ENCODE measurements around the gene R3HDM1. TPM values are rescaled to one million over a fixed set of nuclear protein-coding genes. Genes with fewer than 3 reads are reported as not detected.

Gene R3HDM1
- total RNA-seq, 4 donors from 2014 or later: 13.4 to 23.8 (median 20.1) TPM

DNA sequence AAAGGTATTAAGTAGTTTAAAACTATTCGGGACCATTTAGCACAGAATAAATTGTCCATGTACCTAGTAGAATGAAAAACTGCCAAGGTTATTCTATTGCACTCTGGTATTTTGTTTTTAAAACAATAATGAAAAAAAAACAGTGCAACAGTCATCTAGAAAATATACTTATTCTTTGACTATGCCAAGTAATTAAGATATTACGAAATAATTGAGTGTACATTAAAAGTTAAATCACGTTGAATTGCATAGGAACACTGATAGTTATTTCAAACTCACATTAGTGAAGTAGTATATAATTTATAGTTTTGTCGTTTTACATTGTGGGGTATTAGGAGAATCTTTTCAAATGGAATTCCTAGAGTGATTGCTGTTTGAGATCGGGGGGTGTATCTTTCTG lies 20.1 kb downstream of the R3HDM1 start:
- TF ChIP-seq, protein P1, sequence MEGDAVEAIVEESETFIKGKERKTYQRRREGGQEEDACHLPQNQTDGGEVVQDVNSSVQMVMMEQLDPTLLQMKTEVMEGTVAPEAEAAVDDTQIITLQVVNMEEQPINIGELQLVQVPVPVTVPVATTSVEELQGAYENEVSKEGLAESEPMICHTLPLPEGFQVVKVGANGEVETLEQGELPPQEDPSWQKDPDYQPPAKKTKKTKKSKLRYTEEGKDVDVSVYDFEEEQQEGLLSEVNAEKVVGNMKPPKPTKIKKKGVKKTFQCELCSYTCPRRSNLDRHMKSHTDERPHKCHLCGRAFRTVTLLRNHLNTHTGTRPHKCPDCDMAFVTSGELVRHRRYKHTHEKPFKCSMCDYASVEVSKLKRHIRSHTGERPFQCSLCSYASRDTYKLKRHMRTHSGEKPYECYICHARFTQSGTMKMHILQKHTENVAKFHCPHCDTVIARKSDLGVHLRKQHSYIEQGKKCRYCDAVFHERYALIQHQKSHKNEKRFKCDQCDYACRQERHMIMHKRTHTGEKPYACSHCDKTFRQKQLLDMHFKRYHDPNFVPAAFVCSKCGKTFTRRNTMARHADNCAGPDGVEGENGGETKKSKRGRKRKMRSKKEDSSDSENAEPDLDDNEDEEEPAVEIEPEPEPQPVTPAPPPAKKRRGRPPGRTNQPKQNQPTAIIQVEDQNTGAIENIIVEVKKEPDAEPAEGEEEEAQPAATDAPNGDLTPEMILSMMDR (IDR thresholded peaks at IDR 0.05): no peak
- TF ChIP-seq POLR2A (IDR thresholded peaks at IDR 0.05): no peak

DNA sequence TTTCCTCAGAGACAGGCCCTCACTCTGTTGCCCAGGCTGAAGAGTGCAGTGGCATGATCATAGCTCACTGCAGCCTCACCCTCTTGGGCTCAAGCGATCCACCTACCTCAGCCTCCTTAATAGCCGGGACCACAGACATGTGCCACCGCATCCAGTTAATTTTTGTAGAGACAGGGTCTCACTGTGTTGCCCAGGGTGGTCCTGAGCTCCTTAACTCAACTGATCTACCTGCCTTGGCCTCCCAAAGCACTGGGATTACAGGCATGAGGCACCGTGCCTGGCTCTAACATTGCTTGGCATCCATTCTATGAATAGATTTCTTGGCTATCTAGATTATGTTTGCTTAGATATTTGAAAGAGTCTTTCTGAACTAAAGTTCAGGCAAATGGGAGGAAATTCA lies 21.6 kb downstream of the R3HDM1 start:
- no peaks in the 10 kb centered on the region for H3K4me1 ChIP-seq
- no peaks in the 10 kb centered on the region for H3K9me3 ChIP-seq
- DNase-seq: no peak
- H3K27me3 ChIP-seq: no peaks in the 10 kb centered on the region
- H3K36me3 ChIP-seq: no peaks in the 10 kb centered on the region
- 93 to 94% methylated on average over 3 to 4 of the region's 4 CpGs for WGBS, 2 donors
- intact Hi-C loops (cut with DNase I): no loop called here
- no peak overlapping the region for H3K27ac ChIP-seq
- TF ChIP-seq, protein P1 (IDR thresholded peaks at IDR 0.05): no peak
- no peak for TF ChIP-seq POLR2A (IDR thresholded peaks at IDR 0.05)
- no peak overlapping the region for H3K4me3 ChIP-seq

More for the DNA sequence above, 20.1 kb downstream of the R3HDM1 start:
- Histone ChIP-seq H3K27me3 (no peaks in the 10 kb centered on the region), H3K4me1 (no peaks in the 10 kb centered on the region), H3K27ac (no peak overlapping the region), H3K4me3 (no peak overlapping the region), H3K36me3 (no peaks in the 10 kb centered on the region), H3K9me3 (no peaks in the 10 kb centered on the region)
- WGBS, 2 donors: 81 to 86% methylated on average over 5 of the region's 5 CpGs
- no peak for DNase-seq
- intact Hi-C loops (cut with DNase I): no loop called here

DNA sequence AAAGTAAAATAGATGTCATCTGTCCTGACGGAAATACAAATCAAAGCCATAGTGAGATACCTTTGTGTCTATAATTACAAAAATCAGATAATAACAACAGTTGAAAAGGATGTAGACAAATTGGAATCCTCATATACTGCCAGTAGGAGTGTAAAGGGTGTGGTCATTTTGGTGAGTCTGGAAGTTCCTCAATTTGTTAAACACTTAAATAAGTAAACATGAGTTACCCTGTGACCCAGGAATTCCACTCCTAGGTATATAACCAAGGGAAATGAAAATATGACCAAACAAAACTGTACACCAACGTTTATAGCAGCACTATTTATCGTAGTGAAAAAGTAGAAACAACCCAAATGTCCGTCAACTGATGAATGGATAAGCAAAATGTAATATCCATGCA lies 24.0 kb downstream of the R3HDM1 start:
- Histone ChIP-seq H3K9me3 (no peaks in the 10 kb centered on the region), H3K27me3 (no peaks in the 10 kb centered on the region), H3K4me1 (no peaks in the 10 kb centered on the region), H3K27ac (no peak overlapping the region), H3K4me3 (no peak overlapping the region), H3K36me3 (no peaks in the 10 kb centered on the region)
- no peak for DNase-seq
- intact Hi-C loops (cut with DNase I): no loop called here
- TF ChIP-seq, protein P1 (IDR thresholded peaks at IDR 0.05): no peak
- no peak for TF ChIP-seq POLR2A (IDR thresholded peaks at IDR 0.05)
- 83 to 90% methylated on average over 4 of the region's 4 CpGs for WGBS, 2 donors

DNA sequence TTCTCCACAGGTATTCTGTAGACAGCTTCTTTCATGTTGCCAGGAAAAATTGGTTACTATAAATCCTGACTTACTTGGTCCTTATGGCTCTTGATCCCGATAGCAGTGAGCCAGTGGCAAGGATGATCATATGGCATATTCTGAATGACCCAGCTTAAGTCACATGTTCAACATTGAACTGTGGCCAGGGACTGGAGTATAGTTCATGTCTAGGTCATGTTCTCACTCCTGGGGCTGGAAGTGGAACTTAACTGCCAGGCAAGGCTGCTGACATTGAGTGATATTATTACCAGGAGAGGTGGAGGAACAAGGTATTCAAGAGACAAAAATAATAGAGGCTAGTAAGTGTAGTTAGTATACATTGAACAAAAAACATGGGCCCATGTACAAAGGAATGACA lies 26.2 kb downstream of the R3HDM1 start:
- no peak for DNase-seq
- 57 to 83% methylated on average over 1 of the region's 1 CpG for WGBS, 2 donors
- no peak for TF ChIP-seq POLR2A (IDR thresholded peaks at IDR 0.05)
- TF ChIP-seq, protein P1 (IDR thresholded peaks at IDR 0.05): no peak

DNA sequence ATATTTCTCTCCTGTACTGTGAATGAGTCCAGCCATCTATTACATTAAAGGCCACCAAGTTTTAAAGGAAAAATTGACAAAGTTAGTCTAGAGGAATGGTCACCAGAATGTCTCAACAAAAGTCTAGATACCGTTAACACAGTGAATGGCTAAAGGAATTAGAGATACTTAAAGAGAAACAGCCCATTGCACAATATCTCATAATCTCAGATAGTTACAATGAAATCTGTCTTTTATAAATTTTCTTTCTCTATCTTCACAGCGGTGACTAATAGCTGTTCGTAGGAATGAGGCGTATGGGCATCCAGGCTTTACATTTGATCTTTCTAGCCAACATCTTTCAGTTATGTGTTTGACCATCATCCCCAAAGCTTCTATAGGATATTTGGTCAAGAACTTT lies 30.6 kb downstream of the R3HDM1 start:
- H3K4me3 ChIP-seq: no peak overlapping the region
- no peaks in the 10 kb centered on the region for H3K9me3 ChIP-seq
- H3K36me3 ChIP-seq: no peaks in the 10 kb centered on the region
- 89 to 91% methylated on average over 4 of the region's 4 CpGs for WGBS, 2 donors
- intact Hi-C loops (cut with DNase I): no loop called here
- no peak for DNase-seq
- no peaks in the 10 kb centered on the region for H3K4me1 ChIP-seq
- TF ChIP-seq POLR2A (IDR thresholded peaks at IDR 0.05): no peak
- TF ChIP-seq, protein P1 (IDR thresholded peaks at IDR 0.05): no peak
- H3K27ac ChIP-seq: no peak overlapping the region
- H3K27me3 ChIP-seq: no peaks in the 10 kb centered on the region

More for the DNA sequence above, 26.2 kb downstream of the R3HDM1 start:
- Histone ChIP-seq H3K9me3 (no peaks in the 10 kb centered on the region), H3K4me3 (no peak overlapping the region), H3K36me3 (no peaks in the 10 kb centered on the region), H3K4me1 (no peaks in the 10 kb centered on the region), H3K27me3 (no peaks in the 10 kb centered on the region), H3K27ac (no peak overlapping the region)
- intact Hi-C loops (cut with DNase I): no loop called here

Data from esophagus squamous epithelium (tissue), 5 donors.